ENCODE data around the gene SERPINB6. TPM values are rescaled to one million over a fixed set of nuclear protein-coding genes. Genes with fewer than 3 reads are reported as not detected.

The SERPINB6 gene
- total RNA-seq, 4 donors from 2014 or later: 170 to 462 (median 219) TPM

GRCh38 chr6:2961506-2961905 lies 9.9 kb downstream of the SERPINB6 start:
- peaks cover 0 to 85% (median 1%) of the 10 kb centered on the region in 4 donors for H3K4me1 ChIP-seq
- H3K9me3 ChIP-seq: no peaks in the 10 kb centered on the region
- TF ChIP-seq CTCF (IDR thresholded peaks at IDR 0.05) (peak in 3 of 6 experiments; percentile 22 to 23 (median 22)), POLR2A (IDR thresholded peaks at IDR 0.05) (no peak)
- no peaks in the 10 kb centered on the region for H3K27me3 ChIP-seq
- H3K36me3 ChIP-seq: peaks cover 0 to 24% (median 0%) of the 10 kb centered on the region in 3 donors
- peak overlapping the region in 3 of 4 donors; percentile 51 to 64 (median 63) for H3K27ac ChIP-seq
- peak overlapping the region in 2 of 4 donors; percentile 18 to 23 for H3K4me3 ChIP-seq
- peak in 2 of 3 donors; percentile 63 to 71 for DNase-seq

GRCh38 chr6:2960935-2961334 lies 10.4 kb downstream of the SERPINB6 start:
- DNase-seq: no peak
- peak overlapping the region in 2 of 4 donors; percentile 2 to 63 for H3K27ac ChIP-seq
- peaks cover 0 to 80% (median 1%) of the 10 kb centered on the region in 4 donors for H3K4me1 ChIP-seq
- no peaks in the 10 kb centered on the region for H3K27me3 ChIP-seq
- H3K9me3 ChIP-seq: no peaks in the 10 kb centered on the region
- H3K4me3 ChIP-seq: peak overlapping the region in 1 of 4 donors; percentile 23
- no peak for TF ChIP-seq POLR2A (IDR thresholded peaks at IDR 0.05)
- TF ChIP-seq CTCF (IDR thresholded peaks at IDR 0.05): no peak
- peaks cover 0 to 30% (median 0%) of the 10 kb centered on the region in 3 donors for H3K36me3 ChIP-seq

GRCh38 chr6:2959909-2960719 lies 11.3 kb downstream of the SERPINB6 start:
- Histone ChIP-seq H3K4me1 (peaks cover 0 to 80% (median 1%) of the 10 kb centered on the region in 4 donors), H3K27ac (peak overlapping the region in 2 of 4 donors; percentile 2 to 63), H3K4me3 (no peak overlapping the region), H3K36me3 (peaks cover 0 to 36% (median 0%) of the 10 kb centered on the region in 3 donors), H3K9me3 (no peaks in the 10 kb centered on the region), H3K27me3 (no peaks in the 10 kb centered on the region)
- DNase-seq: no peak
- TF ChIP-seq POLR2A (IDR thresholded peaks at IDR 0.05): no peak
- TF ChIP-seq CTCF (IDR thresholded peaks at IDR 0.05): no peak

- peaks cover 0 to 47% (median 0%) of the 10 kb centered on the region in 3 donors for H3K36me3 ChIP-seq
- no peaks in the 10 kb centered on the region for H3K27me3 ChIP-seq
- H3K9me3 ChIP-seq: no peaks in the 10 kb centered on the region
- no peak for DNase-seq
- peaks cover 0 to 72% (median 1%) of the 10 kb centered on the region in 4 donors for H3K4me1 ChIP-seq
- no peak for TF ChIP-seq POLR2A (IDR thresholded peaks at IDR 0.05)
- TF ChIP-seq CTCF (IDR thresholded peaks at IDR 0.05): no peak
- no peak overlapping the region for H3K27ac ChIP-seq
- H3K4me3 ChIP-seq: no peak overlapping the region
Measured at GRCh38 chr6:2958776-2959175, 12.6 kb downstream of the SERPINB6 start.

GRCh38 chr6:2958331-2958711 lies 13.0 kb downstream of the SERPINB6 start:
- Histone ChIP-seq H3K9me3 (no peaks in the 10 kb centered on the region), H3K4me1 (peaks cover 0 to 71% (median 1%) of the 10 kb centered on the region in 4 donors), H3K4me3 (no peak overlapping the region), H3K27ac (peak overlapping the region in 1 of 4 donors; percentile 28), H3K36me3 (peaks cover 0 to 47% (median 0%) of the 10 kb centered on the region in 3 donors), H3K27me3 (no peaks in the 10 kb centered on the region)
- TF ChIP-seq CTCF (IDR thresholded peaks at IDR 0.05) (no peak), POLR2A (IDR thresholded peaks at IDR 0.05) (no peak)
- no peak for DNase-seq
